NCI-H526 (cell line): ENCODE results near the gene ADAMTS3.
A peak's percentile ranks its signal among the peaks of the same experiment; 100 is the strongest.

Experiments used
- DNase-seq, 2 experiments: peaks; one replicate each; lab custom pipeline; 2025; lab: John Stamatoyannopoulos, UW

The ADAMTS3 gene

DNA sequence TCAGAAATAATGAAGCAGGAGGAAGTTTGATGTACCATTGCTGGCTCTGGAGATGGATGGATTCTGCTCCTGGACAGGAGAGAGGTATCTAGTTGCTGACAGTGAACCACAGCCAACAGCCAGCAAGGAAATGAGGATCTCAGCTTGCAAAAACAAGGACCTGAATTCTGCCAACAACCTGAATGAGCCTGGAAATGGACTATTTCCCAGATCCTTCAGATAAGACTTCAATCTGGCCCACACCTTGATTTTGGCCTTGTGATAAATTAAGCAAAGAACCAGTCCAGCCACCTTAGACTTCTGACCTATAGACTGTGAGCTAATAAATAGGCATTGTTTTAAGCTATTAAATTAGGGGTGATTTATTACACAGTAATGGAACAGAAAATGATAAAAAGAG, 220.3 kb downstream of the ADAMTS3 start:
- no peak for DNase-seq

- no peak for DNase-seq
These were observed 224.6 kb downstream of the ADAMTS3 start for GRCh38 chr4:72344418-72344817.

- no peak for DNase-seq
These were observed 227.6 kb downstream of the ADAMTS3 start for GRCh38 chr4:72341432-72341820.

- no peak for DNase-seq
These were observed 228.1 kb downstream of the ADAMTS3 start for GRCh38 chr4:72340803-72341431.

DNA sequence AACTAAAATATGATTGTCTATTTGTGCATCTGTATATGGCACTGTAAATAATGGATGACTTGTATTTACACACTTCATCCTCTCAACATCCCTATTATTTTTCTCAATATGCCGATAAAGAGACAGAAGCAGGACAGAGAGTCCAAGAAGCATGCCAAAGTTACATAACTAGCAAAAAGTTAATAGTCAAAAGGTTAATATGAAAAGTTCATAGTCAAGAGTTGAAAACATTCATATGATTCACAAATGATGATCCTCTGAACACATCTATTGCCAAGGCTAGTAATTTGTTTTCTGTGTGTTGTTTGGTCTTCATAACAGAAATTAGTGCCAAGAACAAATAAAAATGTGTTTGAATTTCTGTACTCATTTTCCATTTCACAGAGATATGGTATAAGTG, 231.0 kb downstream of the ADAMTS3 start:
- DNase-seq = no peak

GRCh38 chr4:72330381-72330780, 238.6 kb downstream of the ADAMTS3 start:
- no peak for DNase-seq

DNA sequence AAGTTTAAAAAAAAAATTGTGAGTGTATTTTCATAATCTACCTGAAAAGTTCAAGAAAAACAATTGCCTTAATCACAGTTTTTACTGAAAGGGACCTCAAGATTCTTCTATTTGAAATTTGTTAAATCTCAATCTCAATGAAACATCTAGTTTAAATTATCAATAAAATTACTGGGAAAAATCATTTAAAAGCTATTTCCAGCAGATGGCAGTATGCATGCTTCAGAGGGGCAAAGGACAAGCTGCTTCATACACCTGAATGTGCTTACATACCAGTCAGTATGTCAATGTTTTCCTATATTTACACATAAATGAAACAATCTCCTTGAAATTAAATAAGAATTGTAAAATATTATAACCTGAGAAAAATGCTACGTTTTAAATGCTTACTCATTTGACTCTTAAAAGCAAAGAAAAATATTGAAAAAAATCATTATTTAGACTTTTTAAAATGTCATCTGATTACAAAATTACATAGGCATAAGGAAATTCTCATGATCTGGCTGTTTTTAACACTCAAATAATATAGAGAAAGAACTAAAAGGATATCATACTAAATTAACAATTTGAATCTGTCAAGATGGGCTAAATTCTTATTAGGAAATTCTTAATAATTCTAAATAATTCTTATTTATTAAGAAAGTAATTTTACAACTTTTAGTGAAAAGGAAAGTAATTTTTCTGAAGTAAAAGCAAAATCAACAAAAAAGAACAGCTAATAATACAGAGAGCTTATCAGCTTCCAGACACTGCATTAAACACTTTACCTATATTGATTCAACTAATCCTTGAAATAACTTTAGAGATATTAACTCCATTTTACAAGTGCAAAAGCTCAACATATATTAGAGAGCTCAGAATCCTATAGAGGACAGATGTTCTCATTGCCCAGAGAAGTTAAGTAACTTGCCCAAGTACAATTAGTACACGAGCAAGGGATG, 242.1 kb downstream of the ADAMTS3 start:
- DNase-seq = peak; percentile 30 to 64

DNA sequence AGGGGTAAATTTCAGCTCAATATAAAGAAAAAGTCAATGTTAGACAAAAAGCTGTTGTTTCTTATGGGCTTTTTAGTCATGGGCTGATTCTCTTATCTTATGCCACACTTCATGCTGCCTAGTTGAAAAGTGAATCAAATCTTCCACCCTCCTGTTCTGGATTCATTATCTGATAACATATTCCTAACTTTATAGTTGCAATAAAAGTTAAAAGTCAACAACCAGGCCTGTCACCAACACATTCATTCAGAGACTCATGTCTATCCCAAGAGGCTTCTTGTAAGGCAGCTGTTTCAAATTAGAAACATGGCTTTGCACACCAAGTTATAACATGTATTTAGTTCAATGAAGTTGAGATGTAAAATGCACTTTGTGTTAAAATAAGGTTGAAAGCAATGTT, 243.8 kb downstream of the ADAMTS3 start:
- peak in 1 of 2 experiments; percentile 8 for DNase-seq

DNA sequence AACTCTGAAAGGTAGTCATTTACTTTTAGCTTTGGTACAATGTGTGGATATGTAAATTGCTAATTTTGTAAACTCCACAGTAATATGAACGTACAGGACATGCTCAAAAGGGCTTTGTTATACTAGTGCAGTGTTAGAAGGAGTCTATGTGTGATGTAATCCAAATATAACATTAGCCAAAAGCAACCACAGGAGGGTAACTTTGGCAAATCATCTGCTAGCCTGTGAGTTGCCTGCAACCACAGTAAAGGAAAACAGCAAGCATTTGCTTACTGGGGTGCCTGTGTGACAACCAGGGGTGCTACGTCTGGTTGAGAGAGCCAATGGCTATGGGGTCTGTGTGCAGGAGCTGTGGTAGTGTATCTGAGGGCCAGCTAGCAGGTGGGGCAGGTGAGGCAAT, 245.8 kb downstream of the ADAMTS3 start:
- DNase-seq = peak; percentile 53 to 61

DNA sequence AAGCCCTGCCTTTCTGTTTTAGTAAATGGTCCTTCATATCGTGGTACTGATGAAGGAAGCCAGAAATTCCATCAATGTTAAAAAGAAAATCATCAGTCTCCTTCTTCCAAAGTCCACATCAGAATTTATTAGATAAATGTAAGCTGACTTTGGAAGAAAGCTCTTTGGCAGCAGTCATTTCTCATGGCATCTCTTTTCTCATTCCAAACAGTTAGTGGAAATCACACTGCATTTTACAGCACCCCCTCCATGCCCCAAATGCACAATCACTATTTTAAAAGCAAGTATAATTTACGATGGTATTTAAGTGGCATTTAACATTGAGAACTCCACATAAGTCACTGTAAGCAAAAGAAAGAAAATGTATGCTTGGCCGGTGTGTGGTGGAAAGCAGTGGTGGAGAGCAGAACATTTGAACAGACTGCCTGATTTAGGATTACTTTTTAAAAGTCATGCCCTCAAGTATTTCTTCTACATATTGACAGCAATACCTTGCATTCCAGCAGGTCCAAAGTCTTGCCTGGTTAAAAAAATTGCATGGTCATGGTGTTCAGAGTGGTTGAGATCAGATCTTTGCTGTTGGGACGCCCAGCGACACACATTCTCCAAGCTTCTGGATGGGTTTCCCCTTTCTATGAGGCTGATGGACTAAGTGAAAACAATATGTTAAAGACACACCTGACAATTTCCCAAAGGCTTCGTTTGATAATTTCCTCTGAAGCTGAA, 248.6 kb downstream of the ADAMTS3 start:
- DNase-seq = no peak

- DNase-seq = no peak
These were observed 249.4 kb downstream of the ADAMTS3 start for GRCh38 chr4:72319601-72320021.

GRCh38 chr4:72318421-72319170, 250.4 kb downstream of the ADAMTS3 start:
- DNase-seq = no peak

- DNase-seq = peak in 1 of 2 experiments; percentile 2
These were observed 254.2 kb downstream of the ADAMTS3 start for GRCh38 chr4:72314869-72315268.

GRCh38 chr4:72313121-72313520, 255.9 kb downstream of the ADAMTS3 start:
- DNase-seq = no peak

- DNase-seq = no peak
These were observed 256.9 kb downstream of the ADAMTS3 start for GRCh38 chr4:72312032-72312650.

DNA sequence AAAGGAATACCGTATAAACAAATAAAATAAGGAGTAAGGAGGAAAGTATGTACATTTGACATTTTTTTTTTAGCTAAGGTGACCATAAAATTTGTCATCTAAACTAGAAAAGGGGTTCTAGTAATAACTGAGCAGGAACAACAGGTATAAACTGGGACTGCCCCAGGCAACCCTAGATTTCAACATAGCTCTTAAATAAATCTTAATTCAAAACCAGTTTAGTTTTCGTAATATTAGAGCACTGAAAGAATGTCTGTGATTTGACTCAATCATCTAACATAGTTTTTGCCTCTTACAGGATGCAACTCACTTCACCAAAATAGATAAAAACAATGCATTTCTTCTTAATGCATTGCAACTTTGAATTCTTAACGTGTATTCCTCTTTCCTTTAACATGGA, 257.7 kb downstream of the ADAMTS3 start:
- DNase-seq = no peak

DNA sequence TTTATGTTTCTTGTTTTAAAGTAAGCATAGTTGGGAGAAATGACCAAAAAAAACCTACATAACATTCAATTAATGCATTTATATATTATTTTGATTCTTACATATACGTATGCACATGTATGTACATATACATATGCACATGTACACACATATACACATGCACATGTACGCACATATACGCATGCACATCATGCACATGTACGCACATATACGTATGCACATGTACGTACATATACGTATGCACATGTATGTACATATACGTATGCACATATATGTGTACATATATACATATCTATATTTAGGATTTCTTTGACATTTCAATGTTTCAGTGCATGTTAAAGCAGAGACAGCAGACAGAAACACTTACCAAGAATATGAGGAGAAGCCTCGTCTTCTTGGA, 263.4 kb downstream of the ADAMTS3 start:
- DNase-seq = no peak

DNA sequence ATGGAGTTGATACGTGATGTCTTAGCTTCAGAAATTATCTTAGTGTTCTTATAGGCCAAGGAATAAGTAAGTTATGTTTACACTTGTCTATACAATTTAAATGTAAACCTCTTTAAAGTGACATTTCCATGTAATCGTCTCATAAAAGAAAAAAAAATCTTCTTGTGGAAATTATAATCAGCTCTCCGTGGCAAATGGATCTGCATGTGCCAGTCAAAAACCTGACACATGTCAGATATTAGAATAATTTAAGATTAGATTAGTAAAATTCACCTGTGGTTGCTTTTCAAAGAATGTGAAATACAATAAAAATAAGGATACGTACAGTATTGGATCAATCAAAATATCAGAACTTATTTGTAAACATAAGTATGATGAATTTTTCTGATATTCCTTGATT, 263.9 kb downstream of the ADAMTS3 start:
- DNase-seq = no peak

GRCh38 chr4:72302981-72303704, 265.9 kb downstream of the ADAMTS3 start:
- peak in 1 of 2 experiments; percentile 36 for DNase-seq

DNA sequence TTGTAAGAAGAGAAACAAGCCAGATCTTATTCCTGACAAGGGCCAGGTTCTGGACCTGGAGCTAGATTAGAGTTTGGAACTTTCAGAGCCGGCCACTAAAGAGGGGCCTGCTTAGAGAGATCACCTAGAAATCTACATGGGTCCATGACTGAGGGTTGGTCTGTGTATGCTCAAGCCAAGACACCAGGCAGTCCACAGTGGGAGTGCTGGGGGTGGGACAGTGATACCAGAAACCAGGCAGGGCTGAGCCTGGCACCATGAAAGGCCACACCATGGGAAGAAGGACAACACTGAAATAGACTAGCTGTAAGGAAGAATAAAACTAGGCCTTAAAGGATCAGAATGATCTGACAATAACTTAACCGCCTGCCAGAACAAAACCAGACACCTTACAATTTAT, 267.3 kb downstream of the ADAMTS3 start:
- DNase-seq = no peak

- DNase-seq = no peak
These were observed 268.9 kb downstream of the ADAMTS3 start for GRCh38 chr4:72300126-72300525.
